Limb (tissue), 2 donors: ENCODE results near the gene CTAGE15.
"Not testable (repeated sequence)": the region's sequence is repeated elsewhere in the genome, so short reads cannot be mapped to it uniquely, and the experiment has no call there.

Experiments used
- DNase-seq, 2 donors: peaks; one replicate each; pipeline ENCODE4 v3.0.0-alpha.2; 2016; ENCODE audit errors: extremely low spot score in 2 of 2

CTAGE15 gene

GRCh38 chr7:143622130-143622529 lies 50.5 kb downstream of the CTAGE15 start:
- DNase-seq = not testable (repeated sequence)
